ENCODE measurements around the gene SREK1IP1.

The SREK1IP1 gene

DNA sequence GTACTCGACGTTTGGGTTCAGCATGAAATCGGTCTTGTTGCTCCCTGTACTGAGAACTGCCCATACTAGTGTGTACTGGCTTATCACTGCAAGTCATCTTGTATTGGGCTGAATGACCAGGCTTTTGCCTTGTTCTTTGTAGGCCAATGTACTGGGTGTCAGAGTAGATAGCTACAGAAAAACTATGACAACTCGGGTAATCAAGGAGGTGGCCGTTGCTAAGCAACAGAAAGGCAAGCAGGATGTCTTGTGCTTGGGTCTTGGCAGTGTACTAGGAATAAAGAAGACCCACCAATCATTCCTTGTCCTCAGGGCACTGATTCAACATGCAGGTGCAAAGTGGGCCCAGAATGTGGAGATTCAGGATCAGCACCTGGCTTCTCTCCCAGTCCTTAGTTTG, 90.1 kb downstream of the SREK1IP1 start:
- Mint-ChIP-seq H3K27ac (no peak overlapping the region), H3K4me1 (no peaks in the 10 kb centered on the region), H3K27me3 (peaks cover 20% of the 10 kb centered on the region), H3K36me3 (no peaks in the 10 kb centered on the region), H3K9me3 (no peaks in the 10 kb centered on the region), H3K4me3 (no peak overlapping the region)
- ATAC-seq, result no peak

DNA sequence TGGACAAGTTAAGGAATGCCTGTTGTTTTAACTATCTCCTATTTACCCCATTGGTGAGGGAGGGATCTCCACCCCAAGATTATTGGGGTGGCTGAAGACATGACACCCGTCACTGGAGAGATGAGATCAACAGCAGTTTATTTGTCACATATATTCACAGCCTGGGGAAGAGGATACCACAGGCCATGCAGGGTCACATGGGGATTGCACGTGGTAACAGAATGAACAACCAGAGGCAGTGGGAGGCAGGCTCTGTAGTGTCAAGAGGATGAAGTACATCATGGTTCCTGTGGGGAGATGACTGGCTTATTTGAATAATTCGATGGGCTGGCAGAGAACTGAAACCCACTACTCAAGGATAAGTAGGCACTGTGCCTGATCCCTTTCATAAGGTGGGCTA, 96.8 kb downstream of the SREK1IP1 start:
- Mint-ChIP-seq H3K9me3 (no peaks in the 10 kb centered on the region), H3K36me3 (no peaks in the 10 kb centered on the region), H3K27me3 (peaks cover 17% of the 10 kb centered on the region), H3K4me3 (no peak overlapping the region), H3K27ac (no peak overlapping the region), H3K4me1 (no peaks in the 10 kb centered on the region)
- peak; percentile 48 for ATAC-seq

DNA sequence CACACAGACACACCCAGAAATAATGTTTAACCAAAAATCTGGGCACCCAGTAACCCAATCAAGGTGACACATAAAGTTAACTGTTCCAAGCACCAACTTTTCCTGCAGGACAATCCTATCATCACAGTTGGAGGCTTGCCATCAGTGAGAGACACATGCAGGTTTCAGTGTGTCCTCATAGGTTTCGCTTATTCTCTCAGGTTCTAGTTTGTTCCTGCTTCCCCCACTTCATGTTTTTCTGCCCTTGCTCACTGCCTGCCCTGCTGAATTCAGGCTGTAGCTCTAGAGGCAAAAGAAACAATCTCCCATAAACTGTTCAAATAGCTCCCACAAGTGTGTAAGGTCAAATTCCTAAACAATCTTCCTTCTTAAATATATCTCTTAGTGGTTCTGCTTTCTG, 98.2 kb downstream of the SREK1IP1 start:
- Mint-ChIP-seq H3K27me3 (peaks cover 10% of the 10 kb centered on the region), H3K36me3 (no peaks in the 10 kb centered on the region), H3K9me3 (no peaks in the 10 kb centered on the region), H3K4me1 (no peaks in the 10 kb centered on the region), H3K27ac (no peak overlapping the region), H3K4me3 (no peak overlapping the region)
- ATAC-seq, result no peak

Data from stimulated activated memory B cell treated with anti-CD40 and anti-IgM and Interleukin-4, amounts not matched to agents 10 μg/mL and 1 μg/mL and 100 μg/mL, for 72 hours (primary cell).